NCI-H2196 (cell line): ENCODE data around the gene HTATIP2.
A peak's percentile ranks its signal among the peaks of the same experiment; 100 is the strongest.
"Not testable (repeated sequence)": the region's sequence is repeated elsewhere in the genome, so short reads cannot be mapped to it uniquely, and the experiment has no call there.

Experiments used
- DNase-seq: peaks from one replicate; lab custom pipeline; 2025; ENCODE audit not compliant: unreplicated experiment; lab: John Stamatoyannopoulos, UW

Gene HTATIP2

GRCh38 chr11:20369826-20370225, 6.3 kb downstream of the HTATIP2 start:
- no peak for DNase-seq

GRCh38 chr11:20372081-20372626, 8.6 kb downstream of the HTATIP2 start:
- DNase-seq: no peak

GRCh38 chr11:20373147-20373546, 9.6 kb downstream of the HTATIP2 start:
- DNase-seq: no peak

GRCh38 chr11:20373568-20374209, 10.2 kb downstream of the HTATIP2 start:
- DNase-seq: no peak

GRCh38 chr11:20374741-20375300, 11.3 kb downstream of the HTATIP2 start:
- no peak for DNase-seq

GRCh38 chr11:20376162-20376730, 12.7 kb downstream of the HTATIP2 start:
- no peak for DNase-seq

GRCh38 chr11:20385996-20386395, 22.5 kb downstream of the HTATIP2 start:
- DNase-seq: not testable (repeated sequence)

- DNase-seq: peak; percentile 98
Measured at GRCh38 chr11:20387261-20388095, 24.0 kb downstream of the HTATIP2 start, which contains the start of gene PRMT3. TSS of gene PRMT3 (plus strand) at chr11:20387716. CDS start at chr11:20387747, 31 bp downstream.

- DNase-seq: no peak
Measured at GRCh38 chr11:20388096-20389055, 24.9 kb downstream of the HTATIP2 start.

- peak; percentile 42 for DNase-seq
Measured at GRCh38 chr11:20397281-20397680, 33.8 kb downstream of the HTATIP2 start.

- no peak for DNase-seq
Measured at GRCh38 chr11:20399498-20399897, 36.0 kb downstream of the HTATIP2 start.

GRCh38 chr11:20403059-20403458, 39.5 kb downstream of the HTATIP2 start:
- no peak for DNase-seq

GRCh38 chr11:20406484-20406883, 43.0 kb downstream of the HTATIP2 start:
- DNase-seq: no peak

GRCh38 chr11:20407344-20407743, 43.8 kb downstream of the HTATIP2 start:
- DNase-seq: no peak

GRCh38 chr11:20415432-20415831, 51.9 kb downstream of the HTATIP2 start:
- no peak for DNase-seq

GRCh38 chr11:20417771-20418170, 54.3 kb downstream of the HTATIP2 start:
- no peak for DNase-seq

- DNase-seq: no peak
Measured at GRCh38 chr11:20421946-20422345, 58.4 kb downstream of the HTATIP2 start.

GRCh38 chr11:20429216-20429615, 65.7 kb downstream of the HTATIP2 start:
- DNase-seq: no peak
